GM10847 (cell line): ENCODE data around the gene KLHDC10.

Source experiments
- POLR2A ChIP-seq: IDR thresholded peaks from 2 replicates; pipeline ENCODE4 v1.6.1; 2011; ENCODE audit not compliant: insufficient read length; ENCODE audit errors: extremely low read depth

KLHDC10 gene

GRCh38 chr7:130112093-130112492 lies 41.8 kb downstream of the KLHDC10 start:
- no peak for TF ChIP-seq POLR2A

- no peak for TF ChIP-seq POLR2A
Measured at GRCh38 chr7:130112662-130113425, 42.5 kb downstream of the KLHDC10 start.

GRCh38 chr7:130113887-130114286 lies 43.6 kb downstream of the KLHDC10 start:
- no peak for TF ChIP-seq POLR2A

- TF ChIP-seq POLR2A = no peak
Measured at GRCh38 chr7:130114374-130114773, 44.0 kb downstream of the KLHDC10 start.

GRCh38 chr7:130114776-130115175 lies 44.4 kb downstream of the KLHDC10 start:
- TF ChIP-seq POLR2A = no peak

- TF ChIP-seq POLR2A = no peak
Measured at GRCh38 chr7:130118294-130118693, 48.0 kb downstream of the KLHDC10 start.

DNA sequence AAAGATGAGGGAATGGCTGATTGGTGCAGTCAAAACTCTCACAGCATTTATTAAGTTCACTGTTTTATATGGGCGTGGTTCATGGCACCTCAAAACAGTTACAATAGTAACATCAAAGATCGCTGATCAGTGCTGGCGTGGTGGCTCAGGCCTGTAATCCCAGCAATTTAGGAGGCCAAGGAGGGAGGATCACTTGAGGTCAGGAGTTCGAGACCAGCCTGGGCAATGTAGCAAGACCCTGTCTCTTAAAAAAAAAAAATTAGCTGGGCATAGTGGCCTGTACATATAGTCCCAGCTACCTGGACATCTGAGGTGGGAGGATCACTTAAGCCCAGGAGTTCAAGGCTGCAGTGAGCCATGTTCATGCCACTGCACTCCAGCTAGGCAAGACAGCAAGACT lies 48.5 kb downstream of the KLHDC10 start:
- no peak for TF ChIP-seq POLR2A

GRCh38 chr7:130123501-130123900 lies 53.2 kb downstream of the KLHDC10 start:
- no peak for TF ChIP-seq POLR2A

- no peak for TF ChIP-seq POLR2A
Measured at GRCh38 chr7:130124711-130125110, 54.4 kb downstream of the KLHDC10 start.

- no peak for TF ChIP-seq POLR2A
Measured at GRCh38 chr7:130127404-130127803, 57.1 kb downstream of the KLHDC10 start.

DNA sequence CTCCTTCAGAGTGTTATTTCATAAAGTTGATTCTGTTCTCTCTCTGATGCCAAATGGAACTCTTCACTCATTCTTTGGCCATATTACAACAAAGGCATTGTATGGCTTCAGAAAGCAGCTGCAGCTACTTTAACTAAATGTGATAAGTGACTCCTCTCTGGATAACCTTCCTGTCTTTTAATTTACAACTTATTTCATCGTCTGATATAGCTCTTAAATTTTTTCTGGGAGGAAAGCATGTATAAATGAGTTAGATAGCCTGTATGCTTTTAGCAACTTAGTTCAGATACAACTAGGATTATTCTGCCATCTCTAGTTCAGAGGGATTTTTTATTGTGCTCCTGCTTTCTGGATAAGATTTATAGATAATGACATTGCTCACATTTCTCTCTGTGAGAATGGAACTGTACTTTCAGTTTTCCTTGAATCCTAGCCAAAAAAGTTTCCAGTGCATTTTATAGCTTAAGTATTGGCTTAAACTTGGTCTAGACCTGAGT lies 57.5 kb downstream of the KLHDC10 start:
- TF ChIP-seq POLR2A = no peak

- no peak for TF ChIP-seq POLR2A
Measured at GRCh38 chr7:130129011-130129411, 58.7 kb downstream of the KLHDC10 start.

DNA sequence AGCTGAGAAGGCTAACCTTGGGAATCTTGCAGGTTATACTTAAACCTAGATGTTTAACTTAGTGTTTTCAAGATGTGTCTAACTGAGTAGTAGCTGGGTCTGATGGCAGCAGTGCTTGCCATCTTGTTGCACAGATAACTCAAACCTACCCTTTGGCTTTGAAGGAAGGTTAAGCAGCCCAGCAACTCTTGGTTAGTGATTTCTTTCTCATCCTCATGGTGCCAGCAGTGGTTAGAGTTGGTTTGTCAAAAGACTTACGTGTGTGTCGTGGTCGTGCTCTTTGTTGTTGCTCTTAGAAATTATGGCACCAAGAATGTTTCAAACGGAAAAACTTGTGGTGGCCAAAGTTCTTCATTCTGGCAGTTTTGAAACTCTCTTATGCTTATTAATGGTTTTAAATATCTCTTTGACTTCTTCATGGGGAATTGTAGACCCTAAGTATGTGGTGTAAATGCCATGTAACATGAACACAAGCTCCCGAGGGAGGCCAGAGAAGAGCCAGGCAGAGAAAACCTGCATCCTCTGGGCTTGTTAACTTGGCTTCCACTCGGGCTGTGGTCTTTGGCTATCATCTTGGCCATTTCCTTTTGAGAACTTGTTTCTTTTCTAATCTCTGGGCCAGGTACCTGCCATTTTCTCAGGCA lies 61.0 kb downstream of the KLHDC10 start:
- TF ChIP-seq POLR2A = no peak

GRCh38 chr7:130131964-130132875 lies 61.9 kb downstream of the KLHDC10 start:
- TF ChIP-seq POLR2A = no peak

GRCh38 chr7:130133029-130133782 lies 62.9 kb downstream of the KLHDC10 start:
- TF ChIP-seq POLR2A = no peak

DNA sequence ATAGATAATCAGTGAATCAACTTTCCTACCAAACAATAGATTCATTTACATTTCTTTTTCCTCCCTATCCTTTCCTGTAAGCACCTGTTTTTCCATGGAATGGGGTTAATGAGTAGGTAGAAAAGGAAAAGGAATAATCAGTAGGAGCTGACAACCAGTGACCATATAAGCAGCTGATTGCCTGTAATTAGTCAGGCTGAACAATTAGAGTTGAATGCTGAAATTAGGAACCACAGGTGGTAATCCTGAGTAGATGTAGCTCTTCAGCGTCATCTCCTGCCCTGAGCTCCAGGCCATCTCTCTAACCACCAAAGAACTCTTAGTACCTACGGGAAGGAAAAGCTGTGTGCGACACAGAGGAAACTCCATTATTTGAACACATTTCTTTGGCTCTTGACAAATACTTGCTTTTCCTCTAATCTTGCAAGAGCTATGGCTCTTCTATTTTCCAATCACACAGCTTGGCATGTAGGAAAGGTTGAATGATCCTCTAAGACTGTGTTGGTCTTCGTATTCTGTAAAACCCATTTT lies 63.8 kb downstream of the KLHDC10 start:
- TF ChIP-seq POLR2A = no peak
